Measurements from ENCODE around the gene SCD5. TPM values are rescaled to one million over a fixed set of nuclear protein-coding genes. Genes with fewer than 3 reads are reported as not detected.

SCD5 gene
- total and polyA plus RNA-seq, 2 donors from 2014 or later, result 41.2 to 55.7 TPM

DNA sequence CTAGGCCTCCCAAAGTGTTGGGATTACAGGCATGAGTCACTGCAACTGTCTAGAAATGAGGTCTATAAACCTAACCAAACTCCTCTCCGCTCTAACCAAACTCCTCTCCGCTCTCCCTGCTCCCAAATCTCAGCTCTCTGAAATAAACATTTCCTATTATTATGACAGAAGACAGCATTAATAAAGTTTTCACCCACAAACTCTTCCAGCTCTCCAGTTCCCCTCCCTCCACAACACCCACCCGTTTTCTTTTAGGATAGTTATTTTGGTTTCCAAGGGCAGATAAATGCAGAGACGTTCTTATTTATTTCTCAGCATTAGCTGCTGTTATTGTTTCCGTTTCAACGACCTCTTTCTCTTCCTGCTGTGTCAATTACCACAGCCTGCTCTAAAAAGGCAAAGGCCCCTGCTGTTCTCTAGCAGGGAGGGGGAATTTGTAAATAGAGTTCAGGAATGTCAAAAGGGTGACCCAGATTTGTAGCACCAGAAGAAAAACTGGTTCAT is 13.3 kb upstream of the SCD5 start:
- H3K27me3 ChIP-seq (ENCODE audit: control insufficient read depth, insufficient read depth, low read length), result no peaks in the 10 kb centered on the region
- peaks cover 0 to 8% (median 3%) of the 10 kb centered on the region in 3 donors for H3K4me1 ChIP-seq (ENCODE audit: control insufficient read depth in 2 of 3, insufficient read depth in 2 of 3, low read depth in 1 of 3, low read length in 3 of 3)
- intact Hi-C loops (cut with DNase I), result no loop called here
- no peaks in the 10 kb centered on the region for H3K9me3 ChIP-seq (ENCODE audit: control insufficient read depth in 2 of 3, insufficient read depth in 1 of 3, low read length in 3 of 3)
- FAIRE-seq (no peak), DNase-seq (peak in 2 of 5 donors; percentile 54 to 66)
- no peak overlapping the region for H3K4me3 ChIP-seq (ENCODE audit: low read length in 3 of 3)
- peak overlapping the region in 1 of 2 donors; percentile 10 for H3K27ac ChIP-seq (ENCODE audit: low read depth in 2 of 2, low read length in 2 of 2)
- H3K36me3 ChIP-seq (ENCODE audit: control insufficient read depth in 2 of 3, insufficient read depth in 3 of 3, low read length in 3 of 3), result no peaks in the 10 kb centered on the region
- TF ChIP-seq, protein P1, sequence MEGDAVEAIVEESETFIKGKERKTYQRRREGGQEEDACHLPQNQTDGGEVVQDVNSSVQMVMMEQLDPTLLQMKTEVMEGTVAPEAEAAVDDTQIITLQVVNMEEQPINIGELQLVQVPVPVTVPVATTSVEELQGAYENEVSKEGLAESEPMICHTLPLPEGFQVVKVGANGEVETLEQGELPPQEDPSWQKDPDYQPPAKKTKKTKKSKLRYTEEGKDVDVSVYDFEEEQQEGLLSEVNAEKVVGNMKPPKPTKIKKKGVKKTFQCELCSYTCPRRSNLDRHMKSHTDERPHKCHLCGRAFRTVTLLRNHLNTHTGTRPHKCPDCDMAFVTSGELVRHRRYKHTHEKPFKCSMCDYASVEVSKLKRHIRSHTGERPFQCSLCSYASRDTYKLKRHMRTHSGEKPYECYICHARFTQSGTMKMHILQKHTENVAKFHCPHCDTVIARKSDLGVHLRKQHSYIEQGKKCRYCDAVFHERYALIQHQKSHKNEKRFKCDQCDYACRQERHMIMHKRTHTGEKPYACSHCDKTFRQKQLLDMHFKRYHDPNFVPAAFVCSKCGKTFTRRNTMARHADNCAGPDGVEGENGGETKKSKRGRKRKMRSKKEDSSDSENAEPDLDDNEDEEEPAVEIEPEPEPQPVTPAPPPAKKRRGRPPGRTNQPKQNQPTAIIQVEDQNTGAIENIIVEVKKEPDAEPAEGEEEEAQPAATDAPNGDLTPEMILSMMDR (IDR thresholded peaks at IDR 0.05; ENCODE audit: borderline replicate concordance, extremely low read depth, insufficient read depth), result no peak
- no peak overlapping the region for H3K9ac ChIP-seq (ENCODE audit: low read length in 3 of 3)

- intact Hi-C loops (cut with DNase I), result no loop called here
- H3K27me3 ChIP-seq (ENCODE audit: control insufficient read depth, insufficient read depth, low read length), result no peaks in the 10 kb centered on the region
- FAIRE-seq, result no peak
- H3K9ac ChIP-seq (ENCODE audit: low read length in 3 of 3), result no peak overlapping the region
- H3K4me3 ChIP-seq (ENCODE audit: low read length in 3 of 3), result no peak overlapping the region
- TF ChIP-seq, protein P1 (IDR thresholded peaks at IDR 0.05; ENCODE audit: borderline replicate concordance, extremely low read depth, insufficient read depth), result no peak
- peak in 1 of 5 donors; percentile 16 for DNase-seq
- H3K4me1 ChIP-seq (ENCODE audit: control insufficient read depth in 2 of 3, insufficient read depth in 2 of 3, low read depth in 1 of 3, low read length in 3 of 3), result peaks cover 0 to 8% (median 3%) of the 10 kb centered on the region in 3 donors
- no peaks in the 10 kb centered on the region for H3K36me3 ChIP-seq (ENCODE audit: control insufficient read depth in 2 of 3, insufficient read depth in 3 of 3, low read length in 3 of 3)
- no peaks in the 10 kb centered on the region for H3K9me3 ChIP-seq (ENCODE audit: control insufficient read depth in 2 of 3, insufficient read depth in 1 of 3, low read length in 3 of 3)
- H3K27ac ChIP-seq (ENCODE audit: low read depth in 2 of 2, low read length in 2 of 2), result no peak overlapping the region
These were observed 12.8 kb upstream of the SCD5 start for GRCh38 chr4:82811392-82811791.

DNA sequence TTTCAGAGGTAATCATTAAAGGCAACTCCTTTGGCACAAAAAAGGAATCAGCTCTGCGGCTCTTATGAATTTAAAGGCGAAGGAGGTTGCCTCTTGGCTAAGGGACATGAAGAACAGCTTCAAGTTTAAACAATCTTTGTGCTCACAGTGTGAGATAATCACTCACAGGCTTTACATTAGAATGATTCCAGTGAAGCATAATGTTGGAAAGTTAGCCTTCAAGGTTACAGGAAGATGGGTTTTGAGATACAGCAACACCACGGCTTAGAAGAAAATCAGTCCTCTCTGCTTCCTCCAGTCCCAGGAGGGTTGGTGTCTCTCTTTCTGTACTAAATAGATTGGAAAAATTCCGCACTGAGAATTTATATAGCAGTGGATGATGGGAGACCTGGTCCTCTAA is 11.6 kb upstream of the SCD5 start:
- H3K36me3 ChIP-seq (ENCODE audit: control insufficient read depth in 2 of 3, insufficient read depth in 3 of 3, low read length in 3 of 3), result no peaks in the 10 kb centered on the region
- FAIRE-seq, result no peak
- peaks cover 0 to 8% (median 3%) of the 10 kb centered on the region in 3 donors for H3K4me1 ChIP-seq (ENCODE audit: control insufficient read depth in 2 of 3, insufficient read depth in 2 of 3, low read depth in 1 of 3, low read length in 3 of 3)
- intact Hi-C loops (cut with DNase I), result no loop called here
- no peak overlapping the region for H3K4me3 ChIP-seq (ENCODE audit: low read length in 3 of 3)
- no peak for DNase-seq
- no peaks in the 10 kb centered on the region for H3K9me3 ChIP-seq (ENCODE audit: control insufficient read depth in 2 of 3, insufficient read depth in 1 of 3, low read length in 3 of 3)
- TF ChIP-seq, protein P1 (IDR thresholded peaks at IDR 0.05; ENCODE audit: borderline replicate concordance, extremely low read depth, insufficient read depth), result no peak
- H3K27ac ChIP-seq (ENCODE audit: low read depth in 2 of 2, low read length in 2 of 2), result no peak overlapping the region
- H3K27me3 ChIP-seq (ENCODE audit: control insufficient read depth, insufficient read depth, low read length), result no peaks in the 10 kb centered on the region
- H3K9ac ChIP-seq (ENCODE audit: low read length in 3 of 3), result no peak overlapping the region

- DNase-seq (no peak), FAIRE-seq (no peak)
- H3K27me3 ChIP-seq (ENCODE audit: control insufficient read depth, insufficient read depth, low read length), result no peaks in the 10 kb centered on the region
- TF ChIP-seq, protein P1 (IDR thresholded peaks at IDR 0.05; ENCODE audit: borderline replicate concordance, extremely low read depth, insufficient read depth), result no peak
- H3K9me3 ChIP-seq (ENCODE audit: control insufficient read depth in 2 of 3, insufficient read depth in 1 of 3, low read length in 3 of 3), result no peaks in the 10 kb centered on the region
- peaks cover 0 to 8% (median 3%) of the 10 kb centered on the region in 3 donors for H3K4me1 ChIP-seq (ENCODE audit: control insufficient read depth in 2 of 3, insufficient read depth in 2 of 3, low read depth in 1 of 3, low read length in 3 of 3)
- intact Hi-C loops (cut with DNase I), result no loop called here
- no peak overlapping the region for H3K27ac ChIP-seq (ENCODE audit: low read depth in 2 of 2, low read length in 2 of 2)
- H3K36me3 ChIP-seq (ENCODE audit: control insufficient read depth in 2 of 3, insufficient read depth in 3 of 3, low read length in 3 of 3), result no peaks in the 10 kb centered on the region
- H3K9ac ChIP-seq (ENCODE audit: low read length in 3 of 3), result no peak overlapping the region
- no peak overlapping the region for H3K4me3 ChIP-seq (ENCODE audit: low read length in 3 of 3)
These were observed 11.0 kb upstream of the SCD5 start for GRCh38 chr4:82809619-82810018.
